Activated CD8-positive, alpha-beta memory T cell treated with anti-CD3 and anti-CD28 coated beads, Interleukin-2, amount 50 U/mL, for 24 hours (primary cell): ENCODE data around the gene OLFML2B.
"Not testable (repeated sequence)": the region's sequence is repeated elsewhere in the genome, so short reads cannot be mapped to it uniquely, and the experiment has no call there.

Experiments
- DNase-seq: peaks from one replicate; pipeline ENCODE4 v3.0.0-alpha.2; 2020; ENCODE audit errors: extremely low read depth

Gene OLFML2B

GRCh38 chr1:162035241-162035640 is 11.6 kb upstream of the OLFML2B start:
- DNase-seq, result no peak

GRCh38 chr1:162033428-162033827 is 9.8 kb upstream of the OLFML2B start:
- no peak for DNase-seq

GRCh38 chr1:162030759-162031280 is 7.2 kb upstream of the OLFML2B start:
- no peak for DNase-seq

DNA sequence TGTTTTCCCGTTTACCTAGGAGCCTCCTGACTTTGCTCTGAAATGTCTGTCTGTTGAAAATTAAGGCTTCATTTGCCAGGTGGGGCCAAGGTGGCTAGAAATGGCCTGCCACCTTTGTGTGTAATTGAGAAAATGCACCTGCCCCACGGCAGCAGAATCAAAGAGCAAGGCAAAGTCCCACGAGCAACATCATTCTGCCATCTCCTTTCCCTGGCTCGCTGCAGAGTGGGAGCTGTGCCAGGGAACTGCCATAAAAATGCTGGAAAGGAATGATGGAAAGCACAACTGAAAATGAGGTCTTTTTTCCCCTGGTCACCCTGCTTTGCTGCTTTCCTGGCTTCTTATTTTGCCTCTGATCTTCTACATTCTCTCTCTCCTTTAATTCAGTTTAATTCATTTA is 5.5 kb upstream of the OLFML2B start:
- DNase-seq, result no peak

DNA sequence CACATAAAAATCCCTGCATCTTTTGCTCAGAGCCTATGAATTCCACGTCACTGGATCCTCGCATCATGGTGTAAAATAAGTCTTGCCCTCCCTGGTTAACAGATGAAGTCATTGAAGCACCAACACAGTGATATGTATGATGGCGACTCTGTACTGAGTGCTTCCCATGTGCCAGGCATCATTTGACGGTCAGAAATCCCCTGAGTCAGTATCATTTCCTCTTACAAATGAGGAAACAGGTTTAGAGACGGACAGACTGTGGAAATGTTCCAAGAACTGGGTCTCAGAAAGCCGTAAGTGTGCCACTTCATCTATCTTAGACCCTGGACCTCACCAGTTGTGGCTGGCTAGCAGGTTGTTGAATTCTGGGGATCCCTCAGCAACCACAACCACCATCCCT is 5.1 kb upstream of the OLFML2B start:
- no peak for DNase-seq

DNA sequence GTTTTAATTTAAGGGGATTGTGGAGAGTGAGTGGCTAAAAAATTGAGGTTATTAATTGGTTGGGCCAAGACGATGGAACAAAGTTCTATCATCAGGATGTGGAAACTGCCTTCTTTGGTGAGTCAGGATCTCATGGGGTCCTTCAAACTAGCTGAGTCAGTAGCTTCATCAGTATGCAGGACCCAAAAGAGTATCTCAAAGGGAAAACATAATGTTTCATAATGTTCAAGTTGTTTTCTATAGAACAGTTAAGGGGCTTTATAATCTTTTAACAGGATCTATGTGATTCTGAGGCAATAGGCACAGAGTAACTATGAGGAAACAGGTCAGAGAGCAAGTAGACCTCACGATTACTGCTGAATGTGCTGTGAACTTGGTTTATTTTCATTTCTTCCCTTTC is 3.2 kb upstream of the OLFML2B start:
- no peak for DNase-seq

DNA sequence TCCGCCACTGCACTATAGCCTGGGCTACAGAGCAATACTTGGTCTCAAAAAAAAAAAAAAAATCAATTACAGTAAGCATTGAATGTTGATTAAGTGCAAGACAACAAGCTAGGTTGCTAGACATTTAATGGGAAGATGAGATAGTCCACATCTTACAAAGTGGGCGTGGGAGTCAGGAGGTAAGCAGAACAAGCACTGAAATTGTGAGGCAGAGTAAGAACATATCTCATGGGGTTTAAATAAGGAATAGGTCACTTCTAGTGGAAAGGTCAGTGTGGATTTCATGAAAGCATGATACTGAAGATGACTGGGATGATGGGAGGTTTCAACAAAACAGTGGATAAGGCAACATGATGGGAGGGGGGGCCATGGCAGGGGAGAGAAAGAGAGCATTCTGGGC is 1.9 kb upstream of the OLFML2B start:
- DNase-seq, result no peak

GRCh38 chr1:162023181-162023546 is 505 bp downstream of the OLFML2B start:
- no peak for DNase-seq

GRCh38 chr1:162022626-162023025 is 1.0 kb downstream of the OLFML2B start:
- DNase-seq, result no peak

GRCh38 chr1:162021124-162021523 is 2.5 kb downstream of the OLFML2B start:
- DNase-seq, result no peak

- no peak for DNase-seq
Measured at GRCh38 chr1:162020150-162020549, 3.5 kb downstream of the OLFML2B start.

DNA sequence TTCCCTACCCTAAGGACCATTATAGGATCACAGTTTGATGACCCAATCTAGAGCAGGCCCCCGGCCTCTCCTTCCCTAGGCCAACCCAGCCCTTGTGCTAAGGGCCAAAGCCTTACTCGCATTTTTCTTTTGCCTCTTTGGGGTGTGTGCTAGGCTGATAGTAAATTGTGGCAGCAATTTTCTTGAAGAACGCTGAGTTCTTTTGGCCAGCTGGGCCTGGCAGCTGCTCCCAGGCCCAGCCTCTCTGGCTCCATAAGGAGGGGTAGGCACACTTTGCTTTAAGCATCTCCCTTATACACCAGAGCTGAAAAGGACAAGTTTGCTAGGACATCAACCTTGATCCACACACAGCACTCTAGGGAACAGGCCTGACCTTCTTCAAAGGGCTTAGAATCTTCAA is 4.2 kb downstream of the OLFML2B start:
- DNase-seq, result no peak

- DNase-seq, result no peak
Measured at GRCh38 chr1:162019006-162019405, 4.7 kb downstream of the OLFML2B start.

GRCh38 chr1:162018418-162018817 is 5.3 kb downstream of the OLFML2B start:
- DNase-seq, result no peak

- DNase-seq, result not testable (repeated sequence)
Measured at GRCh38 chr1:162017791-162018190, 5.9 kb downstream of the OLFML2B start.

DNA sequence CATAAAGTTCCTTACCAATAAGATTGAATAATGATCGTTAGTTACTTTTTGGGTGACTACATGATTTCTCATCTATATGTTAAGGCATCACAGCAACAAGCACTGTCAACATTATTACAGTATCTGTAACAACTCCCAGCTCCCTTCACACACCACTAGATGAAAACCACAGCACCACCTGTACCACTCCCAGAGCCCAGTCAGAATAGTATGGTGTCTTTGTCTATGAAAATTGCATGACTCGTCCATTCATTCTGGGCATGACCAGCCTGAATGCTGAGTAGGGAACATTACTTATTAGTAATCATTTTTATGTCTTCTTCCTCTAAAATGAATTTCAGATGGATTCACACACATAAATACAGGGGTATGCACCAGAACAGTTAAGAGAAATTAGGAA is 7.0 kb downstream of the OLFML2B start:
- no peak for DNase-seq

DNA sequence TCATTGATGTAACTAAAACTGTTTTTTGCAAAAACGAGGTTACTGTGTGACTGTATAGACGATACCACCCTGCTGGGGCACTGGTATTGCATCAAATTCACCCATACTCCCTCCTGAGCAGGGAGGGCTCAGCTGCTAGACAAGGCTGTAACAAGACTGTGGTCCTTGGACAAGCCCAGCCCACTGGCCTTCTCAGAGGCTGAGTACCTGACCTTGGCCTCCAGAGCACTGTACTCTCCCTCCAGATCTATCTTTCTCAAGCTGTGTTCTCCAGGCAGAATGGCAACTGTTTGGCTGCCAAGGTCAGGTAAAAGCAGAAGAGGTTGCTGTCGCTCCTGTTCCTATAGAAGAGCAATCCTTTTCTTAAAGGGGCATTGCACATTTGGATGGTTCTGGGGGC is 8.5 kb downstream of the OLFML2B start:
- no peak for DNase-seq

DNA sequence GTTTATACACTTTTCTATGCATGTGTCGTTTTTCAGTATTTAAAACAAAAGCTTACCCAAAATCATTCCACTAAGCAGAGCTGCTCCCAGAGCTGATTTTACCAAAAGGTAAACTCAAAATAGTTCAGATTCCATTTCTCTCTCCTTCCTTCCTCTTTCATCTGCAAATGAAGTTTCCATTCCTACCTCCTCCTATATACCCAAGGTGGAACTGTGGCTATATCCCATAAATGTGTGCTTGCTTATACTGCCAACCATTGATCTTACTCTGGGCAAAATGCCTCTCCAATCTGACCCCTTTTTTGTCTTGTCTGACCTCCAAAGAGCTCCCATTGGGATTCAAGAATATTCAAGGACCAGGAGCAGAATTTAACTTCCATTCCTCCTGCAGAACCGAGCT is 9.5 kb downstream of the OLFML2B start:
- no peak for DNase-seq

- DNase-seq, result no peak
Measured at GRCh38 chr1:162013289-162013688, 10.4 kb downstream of the OLFML2B start.

DNA sequence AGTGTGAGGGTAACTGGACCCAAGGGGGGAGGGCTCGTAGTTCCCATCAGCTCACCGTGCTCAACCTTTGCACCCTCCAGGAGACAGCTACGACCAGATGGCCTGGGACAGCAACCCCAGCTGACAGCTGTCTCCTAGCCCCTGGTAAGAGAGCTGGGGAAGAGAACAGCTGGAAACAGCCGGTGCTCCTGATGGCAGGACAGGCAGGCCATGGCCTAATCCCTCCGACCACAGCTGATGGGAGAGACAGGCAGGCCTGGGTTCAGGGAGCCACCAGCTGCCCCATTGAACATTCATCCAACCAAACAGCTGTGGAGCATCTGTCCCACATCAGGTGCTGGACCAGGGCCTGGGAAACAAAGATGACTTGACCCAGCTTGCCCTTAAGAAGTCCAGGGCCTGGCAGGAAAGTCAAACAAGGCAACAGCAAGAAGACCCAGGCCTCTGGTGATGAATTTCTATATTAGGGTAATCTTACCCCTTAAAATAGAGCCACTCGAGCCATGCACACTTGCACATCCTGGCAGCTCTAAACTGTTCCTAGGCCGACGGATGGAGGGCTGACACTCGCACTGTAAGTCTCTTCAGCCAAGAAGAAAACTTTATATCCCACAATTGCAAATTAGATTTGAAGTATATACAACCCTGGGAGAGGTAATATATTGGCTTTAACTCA is 12.2 kb downstream of the OLFML2B start:
- no peak for DNase-seq

- DNase-seq, result no peak
Measured at GRCh38 chr1:162010175-162010506, 13.5 kb downstream of the OLFML2B start.

- no peak for DNase-seq
Measured at GRCh38 chr1:162009501-162010174, 14.0 kb downstream of the OLFML2B start.

DNA sequence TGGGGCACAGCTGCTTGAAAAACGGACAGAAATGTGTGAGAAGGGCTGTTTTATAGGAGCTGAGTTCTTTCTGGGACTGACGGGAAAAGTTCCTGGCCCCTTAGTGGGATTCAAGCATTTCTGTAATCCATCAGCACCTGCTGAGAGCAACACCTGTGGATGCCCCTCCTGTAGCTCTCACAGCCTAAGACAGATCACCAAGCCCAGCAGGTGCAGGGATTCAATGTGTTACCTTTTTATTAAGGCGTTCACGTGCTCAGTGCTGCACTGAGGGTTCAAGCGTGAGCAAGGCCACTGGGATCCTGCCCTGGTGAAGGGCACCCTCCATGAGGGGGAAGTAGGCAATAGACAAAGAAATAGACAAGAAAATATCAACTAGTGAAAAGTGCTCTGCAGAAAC is 14.9 kb downstream of the OLFML2B start:
- DNase-seq, result no peak

GRCh38 chr1:162007466-162007865 is 16.2 kb downstream of the OLFML2B start:
- no peak for DNase-seq
